GM23338 (cell line): ENCODE results near the gene SLC19A2. TPM values are rescaled to one million over a fixed set of nuclear protein-coding genes. Genes with fewer than 3 reads are reported as not detected.
A peak's percentile ranks its signal among the peaks of the same experiment; 100 is the strongest.

Source experiments
- ATAC-seq: fragments of 200-7000 bp; cut with Tn5 transposase; 3 replicates; pipeline ENCODE4 v1.9.1; 2020
- DNase-seq: peaks from one replicate; pipeline ENCODE4 v3.0.0-alpha.2; 2015; ENCODE audit warnings: low spot score
- H2AFZ ChIP-seq: fragments of 200-600 bp; sonication (generic); 2 replicates; pipeline ENCODE4 v1.8.0; 2016; ENCODE audit warnings: antibody characterized with exemption, mild to moderate bottlenecking, moderate library complexity
- H3F3A ChIP-seq: fragments of 200-600 bp; sonication (generic); replicated peaks from 2 replicates; pipeline ENCODE4 v1.8.0; 2017; ENCODE audit warnings: antibody characterized with exemption, mixed run types, low read depth
- H3K27ac ChIP-seq: fragments of 200-600 bp; sonication (generic); 2 replicates; pipeline ENCODE4 v1.6.1; 2016; ENCODE audit warnings: low read depth
- H3K27me3 ChIP-seq: fragments of 200-600 bp; sonication (generic); 2 replicates; pipeline ENCODE4 v1.8.0; 2016; ENCODE audit warnings: mild to moderate bottlenecking, mixed run types, moderate library complexity; ENCODE audit not compliant: insufficient read depth
- H3K36me3 ChIP-seq: fragments of 200-600 bp; sonication (generic); 2 replicates; pipeline ENCODE4 v1.8.0; 2016; ENCODE audit warnings: mild to moderate bottlenecking; ENCODE audit not compliant: insufficient read depth
- H3K4me1 ChIP-seq: fragments of 200-600 bp; sonication (generic); 2 replicates; pipeline ENCODE4 v1.8.0; 2016; ENCODE audit warnings: mild to moderate bottlenecking, moderate library complexity; ENCODE audit not compliant: insufficient read depth
- H3K4me2 ChIP-seq: fragments of 200-600 bp; sonication (generic); 2 replicates; pipeline ENCODE4 v1.7.1; 2017; ENCODE audit warnings: mixed run types
- H3K4me3 ChIP-seq: fragments of 200-600 bp; sonication (generic); 2 replicates; pipeline ENCODE4 v1.6.1; 2016; ENCODE audit warnings: mixed run types
- H3K79me2 ChIP-seq: fragments of 200-600 bp; sonication (generic); replicated peaks from 2 replicates; pipeline ENCODE4 v1.8.0; 2017; ENCODE audit warnings: mild to moderate bottlenecking; ENCODE audit not compliant: insufficient read depth
- H3K9me2 ChIP-seq: fragments of 200-600 bp; sonication (generic); 2 replicates; pipeline ENCODE4 v1.8.0; 2017; ENCODE audit not compliant: insufficient read depth
- H4K20me1 ChIP-seq: fragments of 200-600 bp; sonication (generic); replicated peaks from 2 replicates; pipeline ENCODE4 v1.8.0; 2017; ENCODE audit warnings: mild to moderate bottlenecking; ENCODE audit not compliant: insufficient read depth
- H3K27ac Mint-ChIP-seq: 2 replicates; pipeline ENCODE4 v1.8.0; 2020; ENCODE audit warnings: inconsistent platforms, mild to moderate bottlenecking, moderate library complexity, mixed read lengths
- H3K27me3 Mint-ChIP-seq: 3 replicates; pipeline ENCODE4 v1.8.0; 2022; ENCODE audit warnings: low read depth, mild to moderate bottlenecking, moderate library complexity, mixed read lengths, inconsistent platforms; ENCODE audit not compliant: insufficient read depth, poor library complexity
- H3K36me3 Mint-ChIP-seq: 3 replicates; pipeline ENCODE4 v1.8.0; 2021; ENCODE audit warnings: low read depth, mild to moderate bottlenecking, inconsistent platforms, moderate library complexity, mixed read lengths
- H3K4me1 Mint-ChIP-seq: 3 replicates; pipeline ENCODE4 v1.8.0; 2020; ENCODE audit warnings: mild to moderate bottlenecking, inconsistent platforms, mixed read lengths
- H3K4me3 Mint-ChIP-seq: 3 replicates; pipeline ENCODE4 v1.8.0; 2021; ENCODE audit warnings: moderate library complexity, mild to moderate bottlenecking, inconsistent platforms, mixed read lengths
- H3K9me3 Mint-ChIP-seq: 3 replicates; pipeline ENCODE4 v1.8.0; 2020; ENCODE audit warnings: moderate library complexity, mild to moderate bottlenecking, inconsistent platforms, mixed read lengths
- EZH2 ChIP-seq: fragments of 200-600 bp; sonication (generic); IDR thresholded peaks from one replicate; pipeline ENCODE4 v1.8.0; 2017; ENCODE audit warnings: antibody characterized with exemption, mild to moderate bottlenecking, low read depth; ENCODE audit not compliant: unreplicated experiment
- EZH2phosphoT487 ChIP-seq: fragments of 200-600 bp; sonication (generic); IDR thresholded peaks from one replicate; pipeline ENCODE4 v1.8.1; 2018; ENCODE audit warnings: antibody characterized with exemption; ENCODE audit not compliant: unreplicated experiment
- JUNB ChIP-seq: IDR thresholded peaks from one replicate; pipeline ENCODE4 v1.6.1; 2016; ENCODE audit warnings: antibody characterized with exemption; ENCODE audit not compliant: unreplicated experiment
- NANOG ChIP-seq: IDR thresholded peaks from 2 replicates; pipeline ENCODE4 v1.6.1; 2016; ENCODE audit warnings: antibody characterized with exemption, borderline replicate concordance
- POLR2AphosphoS5 ChIP-seq: IDR thresholded peaks from 2 replicates; pipeline ENCODE4 v1.6.1; 2016; ENCODE audit warnings: antibody characterized with exemption, low read depth
- STAT1 ChIP-seq: IDR thresholded peaks from one replicate; pipeline ENCODE4 v1.6.1; 2016; ENCODE audit warnings: antibody characterized with exemption; ENCODE audit not compliant: unreplicated experiment
- ZNF114 ChIP-seq: fragments of 250-450 bp; sonication (Bioruptor Pico); IDR thresholded peaks from 2 replicates; pipeline ENCODE4 v1.5.0; 2020; ENCODE audit warnings: mild to moderate bottlenecking, moderate library complexity
- ZNF331 ChIP-seq: fragments of 250-450 bp; sonication (Bioruptor Pico); IDR thresholded peaks from 2 replicates; pipeline ENCODE4 v1.5.0; 2020; ENCODE audit warnings: low read depth, mild to moderate bottlenecking, moderate library complexity
- polyA plus RNA-seq: library from polyadenylated mRNA; unstranded; fragments of >200 nt; fragmentation: Nextera tagmentation; extraction: Ambion mirVana; gene quantifications from 2 replicates; pipeline ENCODE4 v1.2.1, GENCODE V29; 2016
- total RNA-seq: library from RNA; depleted of rRNA; stranded (reverse); fragments of >200 nt; shearing (Covaris generic); gene quantifications from 2 replicates; pipeline ENCODE4 v1.2.3, GENCODE V29; 2014
- TF ChIP-seq, protein P1 (sequence below): IDR thresholded peaks from 2 replicates; pipeline ENCODE4 v1.6.1; 2016; ENCODE audit warnings: antibody characterized with exemption
- TF ChIP-seq, protein P2 (sequence below): IDR thresholded peaks from one replicate; pipeline ENCODE4 v1.6.1; 2018; ENCODE audit warnings: antibody characterized with exemption; ENCODE audit not compliant: unreplicated experiment
- TF ChIP-seq, protein P3 (sequence below): fragments of 250-450 bp; sonication (Bioruptor Pico); IDR thresholded peaks from 2 replicates; pipeline ENCODE4 v1.5.0; 2020; ENCODE audit warnings: mild to moderate bottlenecking, moderate library complexity

Gene SLC19A2
- total and polyA plus RNA-seq, 2 experiments from 2014 or later: 11.1 to 39.1 TPM

DNA sequence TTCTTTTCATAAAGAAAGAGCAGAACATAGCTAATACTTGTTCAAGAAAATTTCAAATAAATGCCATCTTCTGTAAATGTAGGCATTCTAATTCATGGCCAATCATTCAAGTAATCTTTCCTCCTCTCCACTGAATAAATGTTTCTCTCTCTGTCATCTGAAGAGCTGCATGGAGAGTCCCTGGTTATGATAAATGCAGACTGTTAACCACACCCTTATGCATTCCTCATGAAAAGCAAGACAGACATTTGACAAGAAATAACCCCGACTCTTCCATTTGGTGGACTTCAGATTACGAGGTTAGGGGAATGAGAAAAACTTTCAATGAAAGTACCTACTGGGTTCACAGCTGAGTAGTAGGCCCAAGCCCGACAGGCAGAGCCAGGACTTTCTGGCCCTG is 44.7 kb upstream of the SLC19A2 start (continued):
- TF ChIP-seq, protein P1, sequence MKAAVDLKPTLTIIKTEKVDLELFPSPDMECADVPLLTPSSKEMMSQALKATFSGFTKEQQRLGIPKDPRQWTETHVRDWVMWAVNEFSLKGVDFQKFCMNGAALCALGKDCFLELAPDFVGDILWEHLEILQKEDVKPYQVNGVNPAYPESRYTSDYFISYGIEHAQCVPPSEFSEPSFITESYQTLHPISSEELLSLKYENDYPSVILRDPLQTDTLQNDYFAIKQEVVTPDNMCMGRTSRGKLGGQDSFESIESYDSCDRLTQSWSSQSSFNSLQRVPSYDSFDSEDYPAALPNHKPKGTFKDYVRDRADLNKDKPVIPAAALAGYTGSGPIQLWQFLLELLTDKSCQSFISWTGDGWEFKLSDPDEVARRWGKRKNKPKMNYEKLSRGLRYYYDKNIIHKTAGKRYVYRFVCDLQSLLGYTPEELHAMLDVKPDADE: no peak
- TF ChIP-seq JUNB (no peak), EZH2 (no peak), ZNF114 (CRISPR knock-in tag) (no peak), NANOG (no peak), POLR2AphosphoS5 (no peak), STAT1 (no peak), ZNF331 (CRISPR knock-in tag) (no peak)
- TF ChIP-seq, protein P2, sequence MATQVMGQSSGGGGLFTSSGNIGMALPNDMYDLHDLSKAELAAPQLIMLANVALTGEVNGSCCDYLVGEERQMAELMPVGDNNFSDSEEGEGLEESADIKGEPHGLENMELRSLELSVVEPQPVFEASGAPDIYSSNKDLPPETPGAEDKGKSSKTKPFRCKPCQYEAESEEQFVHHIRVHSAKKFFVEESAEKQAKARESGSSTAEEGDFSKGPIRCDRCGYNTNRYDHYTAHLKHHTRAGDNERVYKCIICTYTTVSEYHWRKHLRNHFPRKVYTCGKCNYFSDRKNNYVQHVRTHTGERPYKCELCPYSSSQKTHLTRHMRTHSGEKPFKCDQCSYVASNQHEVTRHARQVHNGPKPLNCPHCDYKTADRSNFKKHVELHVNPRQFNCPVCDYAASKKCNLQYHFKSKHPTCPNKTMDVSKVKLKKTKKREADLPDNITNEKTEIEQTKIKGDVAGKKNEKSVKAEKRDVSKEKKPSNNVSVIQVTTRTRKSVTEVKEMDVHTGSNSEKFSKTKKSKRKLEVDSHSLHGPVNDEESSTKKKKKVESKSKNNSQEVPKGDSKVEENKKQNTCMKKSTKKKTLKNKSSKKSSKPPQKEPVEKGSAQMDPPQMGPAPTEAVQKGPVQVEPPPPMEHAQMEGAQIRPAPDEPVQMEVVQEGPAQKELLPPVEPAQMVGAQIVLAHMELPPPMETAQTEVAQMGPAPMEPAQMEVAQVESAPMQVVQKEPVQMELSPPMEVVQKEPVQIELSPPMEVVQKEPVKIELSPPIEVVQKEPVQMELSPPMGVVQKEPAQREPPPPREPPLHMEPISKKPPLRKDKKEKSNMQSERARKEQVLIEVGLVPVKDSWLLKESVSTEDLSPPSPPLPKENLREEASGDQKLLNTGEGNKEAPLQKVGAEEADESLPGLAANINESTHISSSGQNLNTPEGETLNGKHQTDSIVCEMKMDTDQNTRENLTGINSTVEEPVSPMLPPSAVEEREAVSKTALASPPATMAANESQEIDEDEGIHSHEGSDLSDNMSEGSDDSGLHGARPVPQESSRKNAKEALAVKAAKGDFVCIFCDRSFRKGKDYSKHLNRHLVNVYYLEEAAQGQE: no peak

DNA sequence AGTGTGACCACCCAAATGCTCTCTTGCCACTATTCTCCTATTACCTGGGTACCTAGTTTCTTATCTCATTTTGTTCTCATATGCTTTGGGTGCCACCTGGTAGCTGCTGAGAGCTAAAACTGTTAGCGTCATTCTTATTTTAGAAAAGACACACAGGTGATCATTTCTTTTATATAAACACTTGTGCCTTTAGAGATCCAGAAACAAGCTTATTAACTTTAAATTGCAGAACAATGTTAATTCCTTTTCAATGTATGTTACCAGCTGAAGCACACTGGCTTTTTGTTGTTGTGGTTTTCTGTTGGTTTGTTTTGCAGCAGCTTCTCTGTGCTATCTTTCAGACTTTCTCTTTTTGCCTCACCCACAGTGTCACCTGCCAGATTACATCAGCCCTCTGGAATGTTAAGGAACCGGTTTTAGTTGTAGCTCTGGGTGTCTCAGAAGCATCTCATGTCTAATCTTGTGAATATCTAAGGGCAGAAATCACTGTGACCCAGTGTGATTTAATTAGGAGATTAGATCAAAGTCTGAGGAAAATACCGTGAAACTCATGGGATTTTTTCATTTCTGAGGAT is 43.4 kb upstream of the SLC19A2 start:
- H3K4me3 Mint-ChIP-seq: peak overlapping the region; percentile 51
- no peaks in the 10 kb centered on the region for H3K27me3 Mint-ChIP-seq
- no peaks in the 10 kb centered on the region for H3K79me2 ChIP-seq
- no peaks in the 10 kb centered on the region for H3K27me3 ChIP-seq
- DNase-seq (peak; percentile 95), ATAC-seq (peak; percentile 96)
- H3K4me2 ChIP-seq: peak overlapping the region; percentile 35
- H3K4me1 Mint-ChIP-seq: peaks cover 43% of the 10 kb centered on the region
- peaks cover 20% of the 10 kb centered on the region; the same call in 1 of the 2 replicates for H3K4me1 ChIP-seq
- no peaks in the 10 kb centered on the region; the same call in 2 of the 3 replicates for H3K9me3 Mint-ChIP-seq
- H3K36me3 Mint-ChIP-seq: no peaks in the 10 kb centered on the region
- H3K9me2 ChIP-seq: no peaks in the 10 kb centered on the region
- H3K27ac ChIP-seq: peak overlapping the region; percentile 48
- 0 out of 2 replicates have a peak overlapping the region, but pooled peaks have one; percentile 8 for H3K4me3 ChIP-seq
- H4K20me1 ChIP-seq: no peaks in the 10 kb centered on the region
- no peak overlapping the region for H2AFZ ChIP-seq
- no peaks in the 10 kb centered on the region for H3K36me3 ChIP-seq
- no peaks in the 10 kb centered on the region for H3F3A ChIP-seq
- peak overlapping the region; percentile 97 for H3K27ac Mint-ChIP-seq
- no peak for TF ChIP-seq EZH2phosphoT487
- TF ChIP-seq EZH2: no peak
- TF ChIP-seq, protein P3, sequence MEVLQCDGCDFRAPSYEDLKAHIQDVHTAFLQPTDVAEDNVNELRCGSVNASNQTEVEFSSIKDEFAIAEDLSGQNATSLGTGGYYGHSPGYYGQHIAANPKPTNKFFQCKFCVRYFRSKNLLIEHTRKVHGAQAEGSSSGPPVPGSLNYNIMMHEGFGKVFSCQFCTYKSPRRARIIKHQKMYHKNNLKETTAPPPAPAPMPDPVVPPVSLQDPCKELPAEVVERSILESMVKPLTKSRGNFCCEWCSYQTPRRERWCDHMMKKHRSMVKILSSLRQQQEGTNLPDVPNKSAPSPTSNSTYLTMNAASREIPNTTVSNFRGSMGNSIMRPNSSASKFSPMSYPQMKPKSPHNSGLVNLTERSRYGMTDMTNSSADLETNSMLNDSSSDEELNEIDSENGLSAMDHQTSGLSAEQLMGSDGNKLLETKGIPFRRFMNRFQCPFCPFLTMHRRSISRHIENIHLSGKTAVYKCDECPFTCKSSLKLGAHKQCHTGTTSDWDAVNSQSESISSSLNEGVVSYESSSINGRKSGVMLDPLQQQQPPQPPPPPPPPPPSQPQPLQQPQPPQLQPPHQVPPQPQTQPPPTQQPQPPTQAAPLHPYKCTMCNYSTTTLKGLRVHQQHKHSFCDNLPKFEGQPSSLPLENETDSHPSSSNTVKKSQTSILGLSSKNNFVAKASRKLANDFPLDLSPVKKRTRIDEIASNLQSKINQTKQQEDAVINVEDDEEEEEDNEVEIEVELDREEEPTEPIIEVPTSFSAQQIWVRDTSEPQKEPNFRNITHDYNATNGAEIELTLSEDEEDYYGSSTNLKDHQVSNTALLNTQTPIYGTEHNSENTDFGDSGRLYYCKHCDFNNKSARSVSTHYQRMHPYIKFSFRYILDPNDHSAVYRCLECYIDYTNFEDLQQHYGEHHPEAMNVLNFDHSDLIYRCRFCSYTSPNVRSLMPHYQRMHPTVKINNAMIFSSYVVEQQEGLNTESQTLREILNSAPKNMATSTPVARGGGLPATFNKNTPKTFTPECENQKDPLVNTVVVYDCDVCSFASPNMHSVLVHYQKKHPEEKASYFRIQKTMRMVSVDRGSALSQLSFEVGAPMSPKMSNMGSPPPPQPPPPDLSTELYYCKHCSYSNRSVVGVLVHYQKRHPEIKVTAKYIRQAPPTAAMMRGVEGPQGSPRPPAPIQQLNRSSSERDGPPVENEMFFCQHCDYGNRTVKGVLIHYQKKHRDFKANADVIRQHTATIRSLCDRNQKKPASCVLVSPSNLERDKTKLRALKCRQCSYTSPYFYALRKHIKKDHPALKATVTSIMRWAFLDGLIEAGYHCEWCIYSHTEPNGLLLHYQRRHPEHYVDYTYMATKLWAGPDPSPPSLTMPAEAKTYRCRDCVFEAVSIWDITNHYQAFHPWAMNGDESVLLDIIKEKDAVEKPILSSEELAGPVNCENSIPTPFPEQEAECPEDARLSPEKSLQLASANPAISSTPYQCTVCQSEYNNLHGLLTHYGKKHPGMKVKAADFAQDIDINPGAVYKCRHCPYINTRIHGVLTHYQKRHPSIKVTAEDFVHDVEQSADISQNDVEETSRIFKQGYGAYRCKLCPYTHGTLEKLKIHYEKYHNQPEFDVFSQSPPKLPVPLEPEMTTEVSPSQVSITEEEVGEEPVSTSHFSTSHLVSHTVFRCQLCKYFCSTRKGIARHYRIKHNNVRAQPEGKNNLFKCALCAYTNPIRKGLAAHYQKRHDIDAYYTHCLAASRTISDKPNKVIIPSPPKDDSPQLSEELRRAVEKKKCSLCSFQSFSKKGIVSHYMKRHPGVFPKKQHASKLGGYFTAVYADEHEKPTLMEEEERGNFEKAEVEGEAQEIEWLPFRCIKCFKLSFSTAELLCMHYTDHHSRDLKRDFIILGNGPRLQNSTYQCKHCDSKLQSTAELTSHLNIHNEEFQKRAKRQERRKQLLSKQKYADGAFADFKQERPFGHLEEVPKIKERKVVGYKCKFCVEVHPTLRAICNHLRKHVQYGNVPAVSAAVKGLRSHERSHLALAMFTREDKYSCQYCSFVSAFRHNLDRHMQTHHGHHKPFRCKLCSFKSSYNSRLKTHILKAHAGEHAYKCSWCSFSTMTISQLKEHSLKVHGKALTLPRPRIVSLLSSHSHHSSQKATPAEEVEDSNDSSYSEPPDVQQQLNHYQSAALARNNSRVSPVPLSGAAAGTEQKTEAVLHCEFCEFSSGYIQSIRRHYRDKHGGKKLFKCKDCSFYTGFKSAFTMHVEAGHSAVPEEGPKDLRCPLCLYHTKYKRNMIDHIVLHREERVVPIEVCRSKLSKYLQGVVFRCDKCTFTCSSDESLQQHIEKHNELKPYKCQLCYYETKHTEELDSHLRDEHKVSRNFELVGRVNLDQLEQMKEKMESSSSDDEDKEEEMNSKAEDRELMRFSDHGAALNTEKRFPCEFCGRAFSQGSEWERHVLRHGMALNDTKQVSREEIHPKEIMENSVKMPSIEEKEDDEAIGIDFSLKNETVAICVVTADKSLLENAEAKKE (CRISPR knock-in tag): no peak
- no peak for TF ChIP-seq NANOG
- no peak for TF ChIP-seq JUNB
